D341Med (cell line): ENCODE measurements around the gene CYP3A7.
A peak's percentile ranks its signal among the peaks of the same experiment; 100 is the strongest.
"Not testable (repeated sequence)": the region's sequence is repeated elsewhere in the genome, so short reads cannot be mapped to it uniquely, and the experiment has no call there.

Experiments
- DNase-seq: peaks from one replicate; pipeline ENCODE4 v3.0.0; 2012; ENCODE audit warnings: low spot score

CYP3A7 gene

GRCh38 chr7:99741441-99741795 lies 6.4 kb upstream of the CYP3A7 start:
- DNase-seq = no peak

- DNase-seq = no peak
Observed at GRCh38 chr7:99740573-99741440, 5.8 kb upstream of the CYP3A7 start.

- no peak for DNase-seq
Observed at GRCh38 chr7:99739699-99740572, 4.9 kb upstream of the CYP3A7 start.

DNA sequence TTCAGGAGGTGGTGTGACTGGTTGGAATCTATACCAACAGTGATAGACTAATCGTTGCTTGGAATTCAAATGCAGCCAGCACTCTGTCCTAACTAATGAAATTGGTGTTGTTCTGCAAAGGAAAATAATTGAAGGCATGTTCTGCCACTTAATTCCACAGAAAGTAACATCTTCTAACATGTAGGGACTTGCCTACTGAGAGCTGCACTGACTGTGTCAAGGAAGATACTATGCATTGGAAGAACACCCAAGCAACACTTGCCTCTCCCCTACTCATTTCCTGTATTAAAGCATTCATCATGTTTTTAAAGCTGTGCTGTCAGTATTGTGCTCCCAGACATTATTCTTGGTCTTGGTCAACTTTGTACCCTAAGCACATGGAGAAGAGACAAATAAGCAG lies 2.7 kb upstream of the CYP3A7 start:
- DNase-seq = no peak

DNA sequence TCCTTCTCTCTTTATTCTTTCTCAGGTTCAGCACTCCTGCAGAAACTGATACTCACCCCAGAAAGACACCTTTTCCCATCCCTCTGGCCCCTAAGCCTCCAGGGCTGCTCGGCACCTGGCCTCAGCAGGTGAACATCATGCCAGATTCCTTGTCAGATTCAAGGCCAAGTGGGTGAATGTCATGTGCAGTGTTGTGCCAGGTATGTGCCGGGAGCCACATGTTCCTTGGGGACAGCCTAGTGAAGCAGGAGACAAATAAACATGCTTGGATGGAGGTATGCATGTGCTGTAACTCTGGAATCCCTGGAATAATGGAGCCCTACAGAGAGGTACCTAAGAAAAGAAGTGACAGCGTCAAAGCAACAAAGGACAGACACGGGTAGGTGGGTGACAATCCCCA lies 1.7 kb upstream of the CYP3A7 start:
- DNase-seq = not testable (repeated sequence)

DNA sequence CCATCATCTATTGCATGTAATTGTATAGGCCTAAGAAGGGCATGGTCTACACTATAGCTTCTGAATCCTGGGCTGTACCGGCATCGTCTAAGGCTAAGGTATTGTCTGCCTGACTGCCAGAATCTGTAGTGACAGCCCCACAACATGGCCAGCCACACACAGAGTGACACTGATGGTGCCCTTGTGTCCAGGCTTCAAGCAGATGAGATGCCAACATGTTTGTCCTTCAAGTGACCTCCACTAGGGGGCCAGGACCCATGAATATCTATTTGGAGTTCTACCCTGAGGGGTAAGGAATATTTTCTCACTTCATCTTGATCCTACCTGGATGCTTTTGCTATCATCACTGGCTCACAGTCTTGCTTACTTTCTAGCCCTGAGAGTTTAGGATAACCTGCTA lies 1.5 kb downstream of the CYP3A7 start:
- DNase-seq = peak; percentile 30

DNA sequence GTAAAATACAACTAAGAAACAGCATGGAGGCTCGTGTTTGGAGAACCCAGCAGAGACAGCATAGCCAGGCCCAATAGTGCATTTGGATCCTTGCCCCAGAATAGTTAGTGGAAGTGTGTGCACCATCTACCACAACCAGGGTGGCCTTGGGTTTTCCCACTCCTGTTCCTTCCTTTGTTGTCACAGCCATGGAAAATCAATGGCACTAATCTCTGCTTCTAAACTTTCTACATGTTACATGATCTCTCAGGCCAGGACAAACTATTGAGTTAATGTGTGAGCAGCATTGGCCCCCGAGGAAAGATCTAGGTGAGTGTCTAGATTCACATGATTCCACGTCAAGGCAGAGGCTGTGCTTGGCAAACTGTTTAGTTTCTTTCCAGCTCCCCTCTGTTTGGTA lies 2.0 kb downstream of the CYP3A7 start:
- no peak for DNase-seq

DNA sequence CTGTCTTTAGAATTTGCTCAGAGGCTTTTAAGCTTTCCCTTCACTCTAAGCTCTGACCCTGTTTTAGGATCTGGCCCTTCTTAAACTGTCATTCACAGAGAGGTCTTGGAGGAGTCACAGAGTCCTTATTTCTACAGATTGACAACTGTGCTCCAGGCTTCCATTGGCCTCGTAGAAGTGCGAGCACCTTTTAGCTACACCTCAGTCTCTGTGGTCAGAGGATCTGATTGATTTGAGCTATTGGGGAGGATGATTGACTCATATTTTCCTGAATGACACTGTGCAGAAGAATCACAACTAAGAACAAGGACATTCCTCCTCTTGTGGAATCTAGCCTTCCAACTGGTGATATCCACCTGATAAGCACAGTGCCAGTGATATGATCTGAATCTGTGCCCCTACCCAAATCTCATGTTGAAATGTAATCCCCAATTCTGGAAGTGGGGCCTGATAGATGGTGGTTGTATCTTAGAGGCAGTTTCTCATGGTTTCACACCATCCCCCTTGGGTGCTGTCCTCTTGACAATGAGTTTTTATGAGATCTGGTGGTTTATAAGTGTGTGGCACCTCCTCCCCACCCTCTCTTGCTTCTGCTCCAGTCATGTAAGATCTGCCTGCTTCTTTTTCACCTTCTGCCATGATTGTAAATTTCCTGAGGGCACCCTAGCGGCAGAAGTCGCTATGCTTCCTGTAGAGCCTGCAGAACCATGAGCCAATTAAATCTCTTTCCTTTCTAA lies 3.2 kb downstream of the CYP3A7 start:
- no peak for DNase-seq

DNA sequence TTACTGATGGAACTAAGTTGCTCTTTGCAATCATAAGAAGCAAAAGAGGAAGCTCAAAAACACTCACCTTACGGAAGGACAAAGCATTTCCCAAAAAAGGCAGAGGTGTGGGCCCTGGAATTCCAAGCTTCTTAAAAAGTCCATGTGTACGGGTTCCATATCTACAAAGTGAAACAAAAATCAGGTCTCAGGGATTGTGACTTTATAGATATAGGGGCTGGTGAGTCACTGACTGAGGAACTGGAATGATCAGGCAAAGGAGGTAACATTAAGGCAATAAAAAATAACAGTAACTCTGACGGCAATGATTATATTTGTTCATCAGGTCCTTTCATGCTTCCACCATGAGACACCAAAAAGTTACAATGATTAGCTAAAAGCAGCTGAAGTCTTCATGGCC lies 4.0 kb downstream of the CYP3A7 start:
- DNase-seq = no peak

DNA sequence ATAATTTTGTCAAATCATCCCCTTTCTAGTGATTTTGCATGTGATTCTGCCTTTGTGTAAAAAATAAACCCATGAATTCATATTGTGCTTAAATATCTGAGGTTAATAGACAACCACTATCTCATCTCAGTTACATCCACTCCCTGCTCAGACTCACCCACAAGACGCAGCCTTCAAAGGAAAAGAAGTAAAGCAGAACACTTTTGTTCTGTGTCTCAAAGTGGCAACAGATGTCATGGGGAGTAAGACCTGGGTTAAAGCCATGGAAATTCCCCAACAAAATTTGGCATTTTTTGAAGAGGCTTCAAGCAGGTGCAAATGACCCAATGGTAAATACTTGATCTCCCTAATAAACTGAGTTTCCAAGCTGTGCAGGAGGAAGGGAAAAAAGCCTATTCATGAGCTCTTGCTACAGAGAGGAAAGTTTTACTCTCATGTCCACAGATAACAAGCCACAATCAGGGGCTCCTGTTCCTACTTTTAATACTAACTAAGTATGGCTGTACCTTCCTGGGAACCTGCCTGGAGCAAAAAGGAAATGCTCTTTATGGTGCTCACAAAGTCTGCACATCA lies 4.7 kb downstream of the CYP3A7 start:
- DNase-seq = no peak

GRCh38 chr7:99729486-99730237 lies 5.3 kb downstream of the CYP3A7 start:
- DNase-seq = no peak

- DNase-seq = no peak
Observed at GRCh38 chr7:99728615-99729014, 6.4 kb downstream of the CYP3A7 start.

- not testable (repeated sequence) for DNase-seq
Observed at GRCh38 chr7:99723201-99723600, 11.8 kb downstream of the CYP3A7 start.

- no peak for DNase-seq
Observed at GRCh38 chr7:99720800-99721595, 14.0 kb downstream of the CYP3A7 start.

GRCh38 chr7:99719996-99720769 lies 14.8 kb downstream of the CYP3A7 start:
- no peak for DNase-seq

DNA sequence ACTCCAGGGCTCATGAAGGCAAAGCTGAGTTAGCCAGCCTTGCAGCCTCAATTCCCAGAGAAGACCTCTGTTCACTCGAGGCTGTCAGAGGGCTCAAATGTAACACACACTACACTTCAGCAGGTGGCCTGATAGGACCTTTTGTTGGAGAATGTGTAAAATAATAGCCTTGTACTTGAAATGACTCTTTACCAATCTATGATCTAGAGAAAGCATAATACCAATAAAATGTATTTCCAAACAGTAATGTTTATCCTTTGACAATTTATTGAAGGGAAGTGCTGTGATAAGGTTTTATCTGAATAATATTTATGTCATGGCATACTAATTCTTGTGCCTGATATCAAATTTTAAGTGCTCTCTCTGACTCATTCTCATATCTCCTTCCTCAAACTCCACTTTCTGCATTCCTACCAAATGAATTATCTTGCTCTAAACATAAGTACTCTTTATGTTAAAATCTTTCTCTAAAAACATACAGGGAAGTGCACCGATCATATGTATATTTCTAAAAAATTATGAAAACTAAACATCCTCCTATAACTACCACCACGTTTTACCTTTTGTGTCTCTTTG lies 20.9 kb downstream of the CYP3A7 start:
- no peak for DNase-seq

GRCh38 chr7:99709838-99710578 lies 25.0 kb downstream of the CYP3A7 start:
- DNase-seq = no peak

DNA sequence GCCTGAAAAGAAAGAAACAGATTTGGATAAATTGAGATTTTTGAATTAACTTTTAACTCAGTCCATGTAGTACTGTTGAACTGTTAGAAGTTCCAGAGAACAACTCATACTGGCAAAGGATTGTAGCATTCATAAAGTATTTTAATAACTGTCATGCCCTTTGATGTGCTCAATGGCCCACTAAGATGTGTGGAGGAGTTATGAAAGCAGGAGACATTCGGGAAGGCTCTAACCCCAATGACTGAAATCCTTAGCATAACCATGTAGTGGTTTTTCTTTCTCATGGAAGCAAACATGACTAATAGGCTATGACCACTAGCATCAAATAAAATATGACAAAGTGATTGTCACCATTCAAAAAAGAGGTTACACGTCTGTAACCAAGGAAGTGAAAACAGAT lies 25.7 kb downstream of the CYP3A7 start:
- no peak for DNase-seq

DNA sequence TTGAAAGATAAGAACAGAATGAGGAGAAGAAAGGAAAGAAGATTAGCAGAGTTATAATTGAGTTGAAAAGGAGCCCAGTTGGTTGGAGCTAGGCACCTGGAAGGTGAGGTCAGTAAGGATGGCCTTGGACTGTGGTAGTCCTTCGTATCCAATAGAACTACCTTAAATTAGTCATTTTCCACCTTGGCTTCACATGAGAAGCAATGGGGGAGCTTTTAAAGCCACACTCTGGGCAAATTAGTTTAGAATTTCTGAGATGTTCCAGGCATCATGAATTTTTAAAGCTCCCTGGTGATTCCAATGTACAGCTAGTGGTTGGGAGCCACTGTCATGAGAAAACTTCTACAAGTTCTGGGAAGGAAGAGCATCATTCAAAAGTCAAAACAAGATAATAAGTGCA lies 27.9 kb downstream of the CYP3A7 start:
- no peak for DNase-seq
